HEK293 (cell line): Measurements from ENCODE around the gene SORT1.
A peak's percentile ranks its signal among the peaks of the same experiment; 100 is the strongest.

ENCODE experiments used
- CTCF ChIA-PET: fragments of 350-600 bp; formaldehyde crosslinking; extraction: SDS; loops from one replicate; lab custom pipeline; 2021; ENCODE audit warnings: antibody characterized with exemption; lab: Yijun Ruan, JAX
- POLR2A ChIA-PET: fragments of 300-600 bp; formaldehyde crosslinking; extraction: SDS; loops from one replicate; lab custom pipeline; 2020; ENCODE audit warnings: antibody characterized with exemption, inconsistent platforms; lab: Yijun Ruan, JAX
- H3K27ac ChIP-seq: fragments of 200-500 bp; sonication (Bioruptor generic); 2 replicates; pipeline ENCODE4 v1.5.1; 2014; ENCODE audit warnings: low read depth, low read length, control low read depth, inconsistent platforms; ENCODE audit errors: extremely low read depth
- H3K36me3 ChIP-seq, 2 experiments: fragments of 200-500 bp in 1 of 2; sonication (Bioruptor generic) in 1 of 2; 1 replicate in 1 of 2; 2 replicates in 1 of 2; pipeline ENCODE4 v1.5.1; 2014 to 2017; ENCODE audit warnings: inconsistent platforms in 2 of 2, low read length in 2 of 2; ENCODE audit not compliant: control insufficient read depth in 2 of 2, insufficient read depth in 1 of 2
- H3K4me1 ChIP-seq: fragments of 200-500 bp; sonication (Bioruptor generic); 2 replicates; pipeline ENCODE4 v1.5.1; 2014; ENCODE audit warnings: mild to moderate bottlenecking, low read length, inconsistent platforms; ENCODE audit not compliant: control insufficient read depth, insufficient read depth
- H3K4me3 ChIP-seq: 2 replicates; pipeline ENCODE4 v1.5.1; 2011; ENCODE audit warnings: low read depth, mild to moderate bottlenecking, control low read depth, low read length, moderate library complexity
- H3K9me3 ChIP-seq: fragments of 200-500 bp; sonication (Bioruptor generic); 2 replicates; pipeline ENCODE4 v1.5.1; 2014; ENCODE audit warnings: low read depth, low read length, inconsistent platforms; ENCODE audit not compliant: control insufficient read depth, insufficient read depth
- GLIS2 ChIP-seq: fragments of 450-650 bp; formaldehyde crosslinking; IDR thresholded peaks from 2 replicates; pipeline ENCODE4 v1.5.1; 2016; ENCODE audit warnings: missing biosample characterization, missing genetic modification characterization
- KLF9 ChIP-seq: fragments of 450-650 bp; formaldehyde crosslinking; IDR thresholded peaks from 2 replicates; pipeline ENCODE4 v1.5.1; 2016; ENCODE audit warnings: missing biosample characterization, missing genetic modification characterization, low read depth
- PRDM1 ChIP-seq: fragments of 450-650 bp; formaldehyde crosslinking; IDR thresholded peaks from 2 replicates; pipeline ENCODE4; 2016; ENCODE audit warnings: missing biosample characterization, missing genetic modification characterization
- ZNF266 ChIP-seq: fragments of 450-650 bp; formaldehyde crosslinking; IDR thresholded peaks from 2 replicates; pipeline ENCODE4 v1.5.1; 2016; ENCODE audit warnings: missing biosample characterization, missing genetic modification characterization, low read depth
- ZNF423 ChIP-seq: fragments of 450-650 bp; formaldehyde crosslinking; IDR thresholded peaks from 2 replicates; pipeline ENCODE4 v1.5.1; 2016; ENCODE audit warnings: missing biosample characterization, missing genetic modification characterization
- ZNF660 ChIP-seq: fragments of 450-650 bp; IDR thresholded peaks from 2 replicates; pipeline ENCODE4 v1.5.1; 2018; ENCODE audit warnings: missing biosample characterization, mild to moderate bottlenecking, missing genetic modification characterization
- ZSCAN23 ChIP-seq: fragments of 450-650 bp; formaldehyde crosslinking; IDR thresholded peaks from 2 replicates; pipeline ENCODE4 v1.5.1; 2016; ENCODE audit warnings: missing biosample characterization, missing genetic modification characterization
- TF ChIP-seq, protein P1 (sequence below): fragments of 450-650 bp; formaldehyde crosslinking; IDR thresholded peaks from 2 replicates; pipeline ENCODE4 v1.5.1; 2016; ENCODE audit warnings: missing biosample characterization, missing genetic modification characterization
- TF ChIP-seq, protein P2 (sequence below): fragments of 450-650 bp; formaldehyde crosslinking; optimal IDR thresholded peaks from 2 replicates; pipeline ENCODE3; 2016; ENCODE audit warnings: missing biosample characterization, mild to moderate bottlenecking, missing genetic modification characterization
- TF ChIP-seq, protein P3 (sequence below): fragments of 450-650 bp; formaldehyde crosslinking; IDR thresholded peaks from 2 replicates; pipeline ENCODE4 v1.5.1; 2017; ENCODE audit warnings: missing biosample characterization, missing genetic modification characterization
- TF ChIP-seq, protein P4 (sequence below): fragments of 450-650 bp; IDR thresholded peaks from 2 replicates; pipeline ENCODE4 v1.5.1; 2018; ENCODE audit warnings: missing biosample characterization, missing genetic modification characterization

SORT1 gene

GRCh38 chr1:109274533-109275476 is 122.9 kb downstream of the SORT1 start (continued):
- TF ChIP-seq KLF9 (tag by site-specific recombination) (no peak), ZNF423 (tag by site-specific recombination) (0 out of 2 replicates have a peak, but pooled peaks have one; percentile 25)
- TF ChIP-seq, protein P1, sequence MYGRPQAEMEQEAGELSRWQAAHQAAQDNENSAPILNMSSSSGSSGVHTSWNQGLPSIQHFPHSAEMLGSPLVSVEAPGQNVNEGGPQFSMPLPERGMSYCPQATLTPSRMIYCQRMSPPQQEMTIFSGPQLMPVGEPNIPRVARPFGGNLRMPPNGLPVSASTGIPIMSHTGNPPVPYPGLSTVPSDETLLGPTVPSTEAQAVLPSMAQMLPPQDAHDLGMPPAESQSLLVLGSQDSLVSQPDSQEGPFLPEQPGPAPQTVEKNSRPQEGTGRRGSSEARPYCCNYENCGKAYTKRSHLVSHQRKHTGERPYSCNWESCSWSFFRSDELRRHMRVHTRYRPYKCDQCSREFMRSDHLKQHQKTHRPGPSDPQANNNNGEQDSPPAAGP (tag by site-specific recombination), result no peak
- TF ChIP-seq, protein P2, sequence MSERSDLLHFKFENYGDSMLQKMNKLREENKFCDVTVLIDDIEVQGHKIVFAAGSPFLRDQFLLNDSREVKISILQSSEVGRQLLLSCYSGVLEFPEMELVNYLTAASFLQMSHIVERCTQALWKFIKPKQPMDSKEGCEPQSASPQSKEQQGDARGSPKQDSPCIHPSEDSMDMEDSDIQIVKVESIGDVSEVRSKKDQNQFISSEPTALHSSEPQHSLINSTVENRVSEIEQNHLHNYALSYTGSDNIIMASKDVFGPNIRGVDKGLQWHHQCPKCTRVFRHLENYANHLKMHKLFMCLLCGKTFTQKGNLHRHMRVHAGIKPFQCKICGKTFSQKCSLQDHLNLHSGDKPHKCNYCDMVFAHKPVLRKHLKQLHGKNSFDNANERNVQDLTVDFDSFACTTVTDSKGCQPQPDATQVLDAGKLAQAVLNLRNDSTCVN (tag by site-specific recombination), result peak; percentile 31
- TF ChIP-seq, protein P3, sequence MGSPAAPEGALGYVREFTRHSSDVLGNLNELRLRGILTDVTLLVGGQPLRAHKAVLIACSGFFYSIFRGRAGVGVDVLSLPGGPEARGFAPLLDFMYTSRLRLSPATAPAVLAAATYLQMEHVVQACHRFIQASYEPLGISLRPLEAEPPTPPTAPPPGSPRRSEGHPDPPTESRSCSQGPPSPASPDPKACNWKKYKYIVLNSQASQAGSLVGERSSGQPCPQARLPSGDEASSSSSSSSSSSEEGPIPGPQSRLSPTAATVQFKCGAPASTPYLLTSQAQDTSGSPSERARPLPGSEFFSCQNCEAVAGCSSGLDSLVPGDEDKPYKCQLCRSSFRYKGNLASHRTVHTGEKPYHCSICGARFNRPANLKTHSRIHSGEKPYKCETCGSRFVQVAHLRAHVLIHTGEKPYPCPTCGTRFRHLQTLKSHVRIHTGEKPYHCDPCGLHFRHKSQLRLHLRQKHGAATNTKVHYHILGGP, result no peak

DNA sequence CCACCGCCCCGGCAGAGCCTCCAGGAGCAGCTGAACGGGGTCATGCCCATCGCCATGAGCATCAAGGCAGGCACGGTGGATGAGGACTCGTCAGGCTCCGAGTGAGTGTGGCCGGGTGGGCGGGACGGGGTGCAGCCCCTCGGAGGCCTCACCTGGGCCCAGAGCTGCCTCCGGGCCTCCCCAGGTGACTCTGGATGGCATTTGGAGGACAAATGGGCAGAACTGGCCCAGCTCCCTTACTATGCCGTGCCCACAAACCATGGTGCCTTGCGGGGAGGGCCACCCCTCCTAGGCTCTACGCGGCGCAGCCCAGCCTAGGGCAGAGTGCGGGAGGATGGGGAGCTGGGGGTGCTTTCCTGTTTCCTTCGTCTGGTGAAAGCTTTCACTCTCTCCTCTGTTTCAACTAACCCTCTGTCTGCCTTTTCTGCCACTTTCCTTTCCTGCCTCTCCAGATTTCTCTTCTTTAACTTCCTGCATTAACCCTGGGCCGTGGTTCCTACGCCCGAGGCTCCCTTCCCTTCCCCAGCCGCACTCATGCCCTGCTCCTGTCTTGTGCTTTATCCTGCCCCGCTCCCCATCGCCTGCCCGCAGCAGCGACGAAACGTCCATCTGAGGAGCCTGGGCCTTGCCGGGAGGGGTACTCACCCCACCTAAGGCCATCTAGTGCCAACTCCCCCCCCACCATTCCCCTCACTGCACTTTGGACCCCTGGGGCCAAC is 124.0 kb downstream of the SORT1 start:
- ChIA-PET POLR2A (no interaction called here), CTCF (interaction anchor here (1.8 kb wide), 1 partner anchor 125 kb away, joined by 9 read pairs; the partner anchor contains the start of gene SORT1)
- Histone ChIP-seq H3K36me3 (peaks cover 2 to 63% of the 10 kb centered on the region in 2 experiments; a peak in 2 of 3 replicates), H3K4me1 (peaks cover 7% of the 10 kb centered on the region), H3K27ac (no peak overlapping the region), H3K4me3 (no peak overlapping the region), H3K9me3 (no peaks in the 10 kb centered on the region)
- no peak for TF ChIP-seq ZSCAN23 (tag by site-specific recombination)
- peak; percentile 97 for TF ChIP-seq PRDM1 (tag by site-specific recombination)
- no peak for TF ChIP-seq ZNF660 (tag by site-specific recombination)
- TF ChIP-seq ZNF266 (tag by site-specific recombination), result no peak

- POLR2A ChIA-PET, result no interaction called here
- H3K27ac ChIP-seq, result no peak overlapping the region
Measured at GRCh38 chr1:109272831-109273547, 124.7 kb downstream of the SORT1 start.

More at GRCh38 chr1:109272831-109273547, 124.7 kb downstream of the SORT1 start:
- Histone ChIP-seq H3K36me3 (peaks cover 0 to 63% of the 10 kb centered on the region in 2 experiments; a peak in 1 of 3 replicates), H3K4me1 (peaks cover 7% of the 10 kb centered on the region), H3K9me3 (no peaks in the 10 kb centered on the region), H3K4me3 (no peak overlapping the region)
- peak; percentile 28; the same call in 1 of the 2 replicates for TF ChIP-seq GLIS2 (tag by site-specific recombination)
- TF ChIP-seq, protein P1 (tag by site-specific recombination), result no peak
- TF ChIP-seq, protein P4, sequence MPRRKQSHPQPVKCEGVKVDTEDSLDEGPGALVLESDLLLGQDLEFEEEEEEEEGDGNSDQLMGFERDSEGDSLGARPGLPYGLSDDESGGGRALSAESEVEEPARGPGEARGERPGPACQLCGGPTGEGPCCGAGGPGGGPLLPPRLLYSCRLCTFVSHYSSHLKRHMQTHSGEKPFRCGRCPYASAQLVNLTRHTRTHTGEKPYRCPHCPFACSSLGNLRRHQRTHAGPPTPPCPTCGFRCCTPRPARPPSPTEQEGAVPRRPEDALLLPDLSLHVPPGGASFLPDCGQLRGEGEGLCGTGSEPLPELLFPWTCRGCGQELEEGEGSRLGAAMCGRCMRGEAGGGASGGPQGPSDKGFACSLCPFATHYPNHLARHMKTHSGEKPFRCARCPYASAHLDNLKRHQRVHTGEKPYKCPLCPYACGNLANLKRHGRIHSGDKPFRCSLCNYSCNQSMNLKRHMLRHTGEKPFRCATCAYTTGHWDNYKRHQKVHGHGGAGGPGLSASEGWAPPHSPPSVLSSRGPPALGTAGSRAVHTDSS (tag by site-specific recombination), result peak; percentile 76
- CTCF ChIA-PET, result interaction anchor here (1.4 to 1.8 kb wide), 2 partner anchors 9 to 125 kb away, joined by 7 to 9 read pairs; partner anchors contain the start of gene SORT1
